ENCODE data around the gene STK40. TPM values are rescaled to one million over a fixed set of nuclear protein-coding genes. Genes with fewer than 3 reads are reported as not detected.

STK40 gene
- total and polyA plus RNA-seq, 9 of the 15 experiments (the other 6 are each of a cell fraction or from before 2014, with no cell fraction given) = 0.69 to 94.3 (median 39.1) TPM

DNA sequence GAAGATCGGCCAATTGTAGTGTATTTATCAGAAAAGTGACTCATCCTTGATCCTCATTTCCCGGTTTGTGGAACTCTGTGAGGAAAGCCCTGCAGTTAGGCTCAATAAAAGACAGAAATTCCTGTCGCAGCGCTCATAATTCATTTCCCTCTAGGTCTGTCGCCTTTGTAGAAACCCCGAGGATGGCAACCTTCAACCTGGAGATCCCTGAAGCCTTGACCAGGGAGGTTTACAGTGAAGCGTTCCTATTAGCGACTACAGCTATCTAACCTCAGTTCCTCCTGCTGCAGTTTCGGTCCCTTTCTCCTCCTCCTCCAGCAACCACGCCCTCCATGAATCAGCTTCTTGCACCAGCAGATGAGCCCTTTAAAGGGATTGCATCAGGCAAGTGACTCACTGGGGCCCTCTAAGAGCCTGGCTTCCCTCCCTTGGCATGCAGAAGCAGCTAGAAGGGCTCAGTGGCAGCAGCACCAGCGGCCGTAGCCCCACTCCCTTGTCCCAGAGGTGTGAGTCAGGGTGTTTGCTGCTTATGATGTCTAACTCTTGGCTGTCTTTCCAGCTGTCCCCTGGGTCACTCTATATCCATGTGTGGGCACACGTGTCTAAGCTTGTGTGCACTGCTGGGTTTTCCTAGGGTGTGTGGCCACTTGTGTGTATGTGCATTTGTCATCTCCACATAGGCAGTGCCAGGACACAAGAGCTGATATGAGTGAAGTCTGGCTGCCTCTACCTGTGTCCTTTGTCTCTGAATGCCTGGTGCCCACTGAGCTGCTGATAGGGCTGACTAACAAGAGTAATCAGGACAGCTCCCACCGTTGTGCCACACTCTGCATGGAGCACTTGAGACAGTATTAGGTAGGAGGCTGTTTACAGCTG lies 779 bp upstream of the STK40 start (continued):
- TF ChIP-seq, protein P1, sequence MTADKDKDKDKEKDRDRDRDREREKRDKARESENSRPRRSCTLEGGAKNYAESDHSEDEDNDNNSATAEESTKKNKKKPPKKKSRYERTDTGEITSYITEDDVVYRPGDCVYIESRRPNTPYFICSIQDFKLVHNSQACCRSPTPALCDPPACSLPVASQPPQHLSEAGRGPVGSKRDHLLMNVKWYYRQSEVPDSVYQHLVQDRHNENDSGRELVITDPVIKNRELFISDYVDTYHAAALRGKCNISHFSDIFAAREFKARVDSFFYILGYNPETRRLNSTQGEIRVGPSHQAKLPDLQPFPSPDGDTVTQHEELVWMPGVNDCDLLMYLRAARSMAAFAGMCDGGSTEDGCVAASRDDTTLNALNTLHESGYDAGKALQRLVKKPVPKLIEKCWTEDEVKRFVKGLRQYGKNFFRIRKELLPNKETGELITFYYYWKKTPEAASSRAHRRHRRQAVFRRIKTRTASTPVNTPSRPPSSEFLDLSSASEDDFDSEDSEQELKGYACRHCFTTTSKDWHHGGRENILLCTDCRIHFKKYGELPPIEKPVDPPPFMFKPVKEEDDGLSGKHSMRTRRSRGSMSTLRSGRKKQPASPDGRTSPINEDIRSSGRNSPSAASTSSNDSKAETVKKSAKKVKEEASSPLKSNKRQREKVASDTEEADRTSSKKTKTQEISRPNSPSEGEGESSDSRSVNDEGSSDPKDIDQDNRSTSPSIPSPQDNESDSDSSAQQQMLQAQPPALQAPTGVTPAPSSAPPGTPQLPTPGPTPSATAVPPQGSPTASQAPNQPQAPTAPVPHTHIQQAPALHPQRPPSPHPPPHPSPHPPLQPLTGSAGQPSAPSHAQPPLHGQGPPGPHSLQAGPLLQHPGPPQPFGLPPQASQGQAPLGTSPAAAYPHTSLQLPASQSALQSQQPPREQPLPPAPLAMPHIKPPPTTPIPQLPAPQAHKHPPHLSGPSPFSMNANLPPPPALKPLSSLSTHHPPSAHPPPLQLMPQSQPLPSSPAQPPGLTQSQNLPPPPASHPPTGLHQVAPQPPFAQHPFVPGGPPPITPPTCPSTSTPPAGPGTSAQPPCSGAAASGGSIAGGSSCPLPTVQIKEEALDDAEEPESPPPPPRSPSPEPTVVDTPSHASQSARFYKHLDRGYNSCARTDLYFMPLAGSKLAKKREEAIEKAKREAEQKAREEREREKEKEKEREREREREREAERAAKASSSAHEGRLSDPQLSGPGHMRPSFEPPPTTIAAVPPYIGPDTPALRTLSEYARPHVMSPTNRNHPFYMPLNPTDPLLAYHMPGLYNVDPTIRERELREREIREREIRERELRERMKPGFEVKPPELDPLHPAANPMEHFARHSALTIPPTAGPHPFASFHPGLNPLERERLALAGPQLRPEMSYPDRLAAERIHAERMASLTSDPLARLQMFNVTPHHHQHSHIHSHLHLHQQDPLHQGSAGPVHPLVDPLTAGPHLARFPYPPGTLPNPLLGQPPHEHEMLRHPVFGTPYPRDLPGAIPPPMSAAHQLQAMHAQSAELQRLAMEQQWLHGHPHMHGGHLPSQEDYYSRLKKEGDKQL (CRISPR knock-in tag; IDR thresholded peaks at IDR 0.05; ENCODE audit: borderline replicate concordance) = no peak
- TF ChIP-seq KLF16 (IDR thresholded peaks at IDR 0.05) (peak; percentile 23; the same call in 1 of the 2 replicates), TAF7 (tag; IDR thresholded peaks at IDR 0.05) (peak; percentile 73), ILF3 (IDR thresholded peaks at IDR 0.05; ENCODE audit: borderline replicate concordance) (peak; percentile 45; the same call in 1 of the 2 replicates), NR3C1 (CRISPR knock-in tag; IDR thresholded peaks at IDR 0.05) (no peak), ZNF224 (CRISPR knock-in tag; IDR thresholded peaks at IDR 0.05) (peak; percentile 69; the same call in 1 of the 2 replicates), TAF9B (IDR thresholded peaks at IDR 0.05; ENCODE audit: partially characterized antibody) (peak; percentile 99), RBFOX2 (IDR thresholded peaks at IDR 0.05; ENCODE audit: low read depth, low read length) (peak; percentile 97), ILK (tag; IDR thresholded peaks at IDR 0.05; ENCODE audit: borderline replicate concordance, low read depth) (no peak), SIX5 (IDR thresholded peaks at IDR 0.05; ENCODE audit: borderline replicate concordance in 1 of 2, insufficient read depth in 1 of 2, low read depth in 1 of 2, low read length in 2 of 2) (no peak), ZNF75A (CRISPR knock-in tag; IDR thresholded peaks at IDR 0.05) (no peak), GATA2 (CRISPR knock-in tag; IDR thresholded peaks at IDR 0.05) (no peak; the same call in 1 of the 2 replicates), TOE1 (IDR thresholded peaks at IDR 0.05; ENCODE audit: borderline replicate concordance) (peak; percentile 81; the same call in 1 of the 2 replicates), TOE1 (CRISPR knock-in tag; IDR thresholded peaks at IDR 0.05; ENCODE audit: borderline replicate concordance, low read depth) (peak; percentile 75; the same call in 1 of the 2 replicates), BCOR (IDR thresholded peaks at IDR 0.05) (peak; percentile 97), ZNF217 (CRISPR knock-in tag; IDR thresholded peaks at IDR 0.05) (no peak), ZBTB7A (IDR thresholded peaks at IDR 0.05; ENCODE audit: borderline replicate concordance, control insufficient read depth, low read depth, low read length) (0 out of 2 replicates have a peak, but pooled peaks have one; percentile 13), DACH1 (IDR thresholded peaks at IDR 0.05; ENCODE audit: partially characterized antibody) (peak; percentile 88), RBM25 (IDR thresholded peaks at IDR 0.05; ENCODE audit: low read depth, low read length, severe bottlenecking) (no peak), TBP (optimal IDR thresholded peaks at IDR 0.05; ENCODE audit: low read depth, low read length) (peak; percentile 95), POLR2AphosphoS5 (IDR thresholded peaks at IDR 0.05; ENCODE audit: control insufficient read depth, insufficient read depth, low read depth, low read length) (peak; percentile 90; the same call in 1 of the 2 replicates)
- TF ChIP-seq, protein P2, sequence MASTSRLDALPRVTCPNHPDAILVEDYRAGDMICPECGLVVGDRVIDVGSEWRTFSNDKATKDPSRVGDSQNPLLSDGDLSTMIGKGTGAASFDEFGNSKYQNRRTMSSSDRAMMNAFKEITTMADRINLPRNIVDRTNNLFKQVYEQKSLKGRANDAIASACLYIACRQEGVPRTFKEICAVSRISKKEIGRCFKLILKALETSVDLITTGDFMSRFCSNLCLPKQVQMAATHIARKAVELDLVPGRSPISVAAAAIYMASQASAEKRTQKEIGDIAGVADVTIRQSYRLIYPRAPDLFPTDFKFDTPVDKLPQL (IDR thresholded peaks at IDR 0.05; ENCODE audit: extremely low read depth, insufficient read length) = no peak
